ENCODE data around the gene FRMD1. TPM values are rescaled to one million over a fixed set of nuclear protein-coding genes. Genes with fewer than 3 reads are reported as not detected.

Gene FRMD1
- total RNA-seq, 1 donor from 2014 or later, result not detected

- no peak for DNase-seq (ENCODE audit: low spot score)
- Mint-ChIP-seq H3K4me1 (ENCODE audit: low read depth) (no peaks in the 10 kb centered on the region), H3K27me3 (ENCODE audit: insufficient read depth) (no peaks in the 10 kb centered on the region), H3K27ac (no peak overlapping the region), H3K36me3 (ENCODE audit: low read depth) (no peaks in the 10 kb centered on the region), H3K4me3 (no peak overlapping the region), H3K9me3 (peaks cover 3% of the 10 kb centered on the region)
- intact Hi-C loops (cut with micrococcal nuclease), result no loop called here
Measured at GRCh38 chr6:168020242-168020641, 58.8 kb downstream of the FRMD1 start.

GRCh38 chr6:168018664-168019063 lies 60.3 kb downstream of the FRMD1 start:
- DNase-seq (ENCODE audit: low spot score), result no peak
- H3K27me3 Mint-ChIP-seq (ENCODE audit: insufficient read depth), result no peaks in the 10 kb centered on the region
- no peak overlapping the region for H3K27ac Mint-ChIP-seq
- intact Hi-C loops (cut with micrococcal nuclease), result no loop called here
- H3K36me3 Mint-ChIP-seq (ENCODE audit: low read depth), result no peaks in the 10 kb centered on the region
- no peak overlapping the region for H3K4me3 Mint-ChIP-seq
- H3K4me1 Mint-ChIP-seq (ENCODE audit: low read depth), result no peaks in the 10 kb centered on the region
- H3K9me3 Mint-ChIP-seq, result peaks cover 5% of the 10 kb centered on the region

GRCh38 chr6:168017629-168018028 lies 61.4 kb downstream of the FRMD1 start:
- no peak overlapping the region for H3K27ac Mint-ChIP-seq
- no peak overlapping the region for H3K4me3 Mint-ChIP-seq
- peaks cover 6% of the 10 kb centered on the region for H3K9me3 Mint-ChIP-seq
- no peaks in the 10 kb centered on the region for H3K4me1 Mint-ChIP-seq (ENCODE audit: low read depth)
- DNase-seq (ENCODE audit: low spot score), result no peak
- intact Hi-C loops (cut with micrococcal nuclease), result no loop called here
- no peaks in the 10 kb centered on the region for H3K27me3 Mint-ChIP-seq (ENCODE audit: insufficient read depth)
- H3K36me3 Mint-ChIP-seq (ENCODE audit: low read depth), result no peaks in the 10 kb centered on the region

- H3K27ac Mint-ChIP-seq, result no peak overlapping the region
- H3K9me3 Mint-ChIP-seq, result peaks cover 10% of the 10 kb centered on the region
- intact Hi-C loops (cut with micrococcal nuclease), result no loop called here
- no peak overlapping the region for H3K4me3 Mint-ChIP-seq
- no peaks in the 10 kb centered on the region for H3K36me3 Mint-ChIP-seq (ENCODE audit: low read depth)
- H3K27me3 Mint-ChIP-seq (ENCODE audit: insufficient read depth), result no peaks in the 10 kb centered on the region
- no peak for DNase-seq (ENCODE audit: low spot score)
- H3K4me1 Mint-ChIP-seq (ENCODE audit: low read depth), result no peaks in the 10 kb centered on the region
Measured at GRCh38 chr6:168016721-168017525, 62.1 kb downstream of the FRMD1 start.

GRCh38 chr6:168016176-168016620 lies 62.8 kb downstream of the FRMD1 start:
- Mint-ChIP-seq H3K27me3 (ENCODE audit: insufficient read depth) (no peaks in the 10 kb centered on the region), H3K4me1 (ENCODE audit: low read depth) (no peaks in the 10 kb centered on the region), H3K27ac (no peak overlapping the region), H3K36me3 (ENCODE audit: low read depth) (no peaks in the 10 kb centered on the region), H3K4me3 (no peak overlapping the region), H3K9me3 (peaks cover 17% of the 10 kb centered on the region)
- intact Hi-C loops (cut with micrococcal nuclease), result no loop called here
- no peak for DNase-seq (ENCODE audit: low spot score)

GRCh38 chr6:168015482-168016175 lies 63.4 kb downstream of the FRMD1 start:
- H3K36me3 Mint-ChIP-seq (ENCODE audit: low read depth), result no peaks in the 10 kb centered on the region
- peaks cover 23% of the 10 kb centered on the region for H3K9me3 Mint-ChIP-seq
- intact Hi-C loops (cut with micrococcal nuclease), result no loop called here
- no peak overlapping the region for H3K4me3 Mint-ChIP-seq
- H3K27me3 Mint-ChIP-seq (ENCODE audit: insufficient read depth), result no peaks in the 10 kb centered on the region
- no peak overlapping the region for H3K27ac Mint-ChIP-seq
- no peak for DNase-seq (ENCODE audit: low spot score)
- no peaks in the 10 kb centered on the region for H3K4me1 Mint-ChIP-seq (ENCODE audit: low read depth)

GRCh38 chr6:168015009-168015408 lies 64.0 kb downstream of the FRMD1 start:
- peaks cover 28% of the 10 kb centered on the region for H3K9me3 Mint-ChIP-seq
- intact Hi-C loops (cut with micrococcal nuclease), result no loop called here
- no peaks in the 10 kb centered on the region for H3K36me3 Mint-ChIP-seq (ENCODE audit: low read depth)
- no peak overlapping the region for H3K27ac Mint-ChIP-seq
- H3K4me3 Mint-ChIP-seq, result no peak overlapping the region
- DNase-seq (ENCODE audit: low spot score), result no peak
- no peaks in the 10 kb centered on the region for H3K4me1 Mint-ChIP-seq (ENCODE audit: low read depth)
- H3K27me3 Mint-ChIP-seq (ENCODE audit: insufficient read depth), result no peaks in the 10 kb centered on the region

GRCh38 chr6:168014428-168014827 lies 64.6 kb downstream of the FRMD1 start:
- no peak for DNase-seq (ENCODE audit: low spot score)
- Mint-ChIP-seq H3K27me3 (ENCODE audit: insufficient read depth) (no peaks in the 10 kb centered on the region), H3K36me3 (ENCODE audit: low read depth) (no peaks in the 10 kb centered on the region), H3K4me3 (no peak overlapping the region), H3K4me1 (ENCODE audit: low read depth) (no peaks in the 10 kb centered on the region), H3K27ac (no peak overlapping the region), H3K9me3 (peaks cover 33% of the 10 kb centered on the region)
- intact Hi-C loops (cut with micrococcal nuclease), result no loop called here

GRCh38 chr6:168013250-168013915 lies 65.6 kb downstream of the FRMD1 start:
- no peaks in the 10 kb centered on the region for H3K36me3 Mint-ChIP-seq (ENCODE audit: low read depth)
- no peak for DNase-seq (ENCODE audit: low spot score)
- no peaks in the 10 kb centered on the region for H3K27me3 Mint-ChIP-seq (ENCODE audit: insufficient read depth)
- H3K27ac Mint-ChIP-seq, result no peak overlapping the region
- no peaks in the 10 kb centered on the region for H3K4me1 Mint-ChIP-seq (ENCODE audit: low read depth)
- H3K9me3 Mint-ChIP-seq, result peaks cover 33% of the 10 kb centered on the region
- H3K4me3 Mint-ChIP-seq, result no peak overlapping the region
- intact Hi-C loops (cut with micrococcal nuclease), result no loop called here

GRCh38 chr6:168012431-168013249 lies 66.4 kb downstream of the FRMD1 start:
- Mint-ChIP-seq H3K4me1 (ENCODE audit: low read depth) (no peaks in the 10 kb centered on the region), H3K9me3 (peaks cover 33% of the 10 kb centered on the region), H3K36me3 (ENCODE audit: low read depth) (no peaks in the 10 kb centered on the region), H3K27me3 (ENCODE audit: insufficient read depth) (no peaks in the 10 kb centered on the region), H3K4me3 (no peak overlapping the region), H3K27ac (no peak overlapping the region)
- intact Hi-C loops (cut with micrococcal nuclease), result no loop called here
- DNase-seq (ENCODE audit: low spot score), result no peak

- H3K27ac Mint-ChIP-seq, result no peak overlapping the region
- H3K36me3 Mint-ChIP-seq (ENCODE audit: low read depth), result no peaks in the 10 kb centered on the region
- intact Hi-C loops (cut with micrococcal nuclease), result no loop called here
- no peak overlapping the region for H3K4me3 Mint-ChIP-seq
- H3K4me1 Mint-ChIP-seq (ENCODE audit: low read depth), result no peaks in the 10 kb centered on the region
- H3K9me3 Mint-ChIP-seq, result peaks cover 33% of the 10 kb centered on the region
- DNase-seq (ENCODE audit: low spot score), result no peak
- H3K27me3 Mint-ChIP-seq (ENCODE audit: insufficient read depth), result no peaks in the 10 kb centered on the region
Measured at GRCh38 chr6:168011291-168011690, 67.7 kb downstream of the FRMD1 start.

- no peaks in the 10 kb centered on the region for H3K4me1 Mint-ChIP-seq (ENCODE audit: low read depth)
- peaks cover 30% of the 10 kb centered on the region for H3K9me3 Mint-ChIP-seq
- H3K36me3 Mint-ChIP-seq (ENCODE audit: low read depth), result no peaks in the 10 kb centered on the region
- no peaks in the 10 kb centered on the region for H3K27me3 Mint-ChIP-seq (ENCODE audit: insufficient read depth)
- DNase-seq (ENCODE audit: low spot score), result no peak
- intact Hi-C loops (cut with micrococcal nuclease), result no loop called here
- H3K27ac Mint-ChIP-seq, result no peak overlapping the region
- H3K4me3 Mint-ChIP-seq, result no peak overlapping the region
Measured at GRCh38 chr6:168009331-168009730, 69.7 kb downstream of the FRMD1 start.

Data from activated T-helper 1 cell treated with anti-CD3 and anti-CD28 coated beads, Interleukin-12 subunit alpha, Interleukin-12 subunit beta, Interleukin-2, Interleukin-4 antibody, amounts not matched to agents 30 ng/mL and 10 ng/mL and 1 ng/mL, durations not matched to agents 14 hours and 24 hours and 36 hours (primary cell).